Naive thymus-derived CD8-positive, alpha-beta T cell (primary cell): ENCODE data around the gene GALNTL6. TPM values are rescaled to one million over a fixed set of nuclear protein-coding genes. Genes with fewer than 3 reads are reported as not detected.
A peak's percentile ranks its signal among the peaks of the same experiment; 100 is the strongest.

Source experiments
- ATAC-seq, 2 donors: fragments of 150-1000 bp; cut with Tn5 transposase in 1 of 2; sonication (Bioruptor Pico), chemical (Tn5 transposase) in 1 of 2; 1 replicate in 1 of 2; 2 replicates in 1 of 2; pipeline ENCODE4 v1.10.0; 2021; ENCODE audit warnings: mild to moderate bottlenecking in 2 of 2, moderate library complexity in 2 of 2
- POLR2A ChIA-PET: fragments of 350-600 bp; sonication (Branson Sonifier 250); formaldehyde crosslinking; loops from one replicate; lab custom pipeline; 2021; ENCODE audit warnings: antibody characterized with exemption; lab: Charles Lee
- DNase-seq, 10 donors: peaks; one replicate each; pipeline versions ENCODE4 v3.0.0 to v3.0.0-alpha.2; 2020 to 2022
- H3K27ac Mint-ChIP-seq, 10 donors: one replicate each; pipeline ENCODE4 v1.8.0; 2020 to 2022; ENCODE audit warnings: mild to moderate bottlenecking in 10 of 10, mixed read lengths in 10 of 10, moderate library complexity in 4 of 10, inconsistent platforms in 1 of 10
- H3K27me3 Mint-ChIP-seq, 5 donors: one replicate each; pipeline ENCODE4 v1.8.0; 2021 to 2022; ENCODE audit warnings: mixed read lengths in 5 of 5
- H3K36me3 Mint-ChIP-seq, 3 donors: one replicate each; pipeline ENCODE4 v1.8.0; 2020 to 2022; ENCODE audit warnings: mixed read lengths in 3 of 3, mild to moderate bottlenecking in 2 of 3, inconsistent platforms in 1 of 3
- H3K4me1 Mint-ChIP-seq, 4 donors: one replicate each; pipeline ENCODE4 v1.8.0; 2021 to 2022; ENCODE audit warnings: mixed read lengths in 4 of 4
- H3K4me3 Mint-ChIP-seq, 10 donors: one replicate each; pipeline ENCODE4 v1.8.0; 2020 to 2022; ENCODE audit warnings: mild to moderate bottlenecking in 10 of 10, mixed read lengths in 10 of 10, moderate library complexity in 6 of 10, inconsistent platforms in 1 of 10
- H3K9me3 Mint-ChIP-seq, 9 donors: one replicate each; pipeline ENCODE4 v1.8.0; 2020 to 2022; ENCODE audit warnings: mixed read lengths in 9 of 9, mild to moderate bottlenecking in 3 of 9, inconsistent platforms in 1 of 9, moderate library complexity in 1 of 9
- polyA plus RNA-seq, 3 donors: library from polyadenylated mRNA; unstranded; fragments of 300-500 nt; fragmentation: Illumina TruSeq; gene quantifications; one replicate each; pipeline ENCODE4 v1.2.3, GENCODE V29; 2021
- total RNA-seq, 8 experiments: library from RNA in 2 of 8; stranded (reverse) in 2 of 8; gene quantifications; one replicate each; pipeline ENCODE4 v1.2.3 and lab custom pipeline; 2021 to 2026

Gene GALNTL6
- total and polyA plus RNA-seq, 5 experiments from 2014 or later: not detected

GRCh38 chr4:172989984-172990820 is 1177.0 kb downstream of the GALNTL6 start:
- Mint-ChIP-seq H3K4me1 (no peaks in the 10 kb centered on the region), H3K4me3 (no peak overlapping the region), H3K27me3 (peaks cover 0 to 4% (median 0%) of the 10 kb centered on the region in 5 donors), H3K9me3 (peaks cover 0 to 23% (median 8%) of the 10 kb centered on the region in 9 donors), H3K27ac (no peak overlapping the region), H3K36me3 (peaks cover 0 to 16% (median 2%) of the 10 kb centered on the region in 3 donors)
- POLR2A ChIA-PET: no interaction called here
- DNase-seq: no peak
- no peak for ATAC-seq

GRCh38 chr4:172992648-172993378 is 1179.6 kb downstream of the GALNTL6 start:
- H3K27me3 Mint-ChIP-seq: peaks cover 0 to 7% (median 4%) of the 10 kb centered on the region in 5 donors
- ATAC-seq: no peak
- DNase-seq: no peak
- H3K36me3 Mint-ChIP-seq: peaks cover 0 to 14% (median 0%) of the 10 kb centered on the region in 3 donors
- no peak overlapping the region for H3K4me3 Mint-ChIP-seq
- POLR2A ChIA-PET: no interaction called here
- peaks cover 0 to 14% (median 6%) of the 10 kb centered on the region in 9 donors for H3K9me3 Mint-ChIP-seq
- H3K27ac Mint-ChIP-seq: no peak overlapping the region
- H3K4me1 Mint-ChIP-seq: no peaks in the 10 kb centered on the region

GRCh38 chr4:172995161-172995560 is 1182.0 kb downstream of the GALNTL6 start:
- no peak overlapping the region for H3K4me3 Mint-ChIP-seq
- no peak overlapping the region for H3K27ac Mint-ChIP-seq
- DNase-seq (no peak), ATAC-seq (no peak)
- no peaks in the 10 kb centered on the region for H3K9me3 Mint-ChIP-seq
- H3K27me3 Mint-ChIP-seq: peaks cover 0 to 7% (median 6%) of the 10 kb centered on the region in 5 donors
- no peaks in the 10 kb centered on the region for H3K36me3 Mint-ChIP-seq
- H3K4me1 Mint-ChIP-seq: no peaks in the 10 kb centered on the region
- POLR2A ChIA-PET: no interaction called here

DNA sequence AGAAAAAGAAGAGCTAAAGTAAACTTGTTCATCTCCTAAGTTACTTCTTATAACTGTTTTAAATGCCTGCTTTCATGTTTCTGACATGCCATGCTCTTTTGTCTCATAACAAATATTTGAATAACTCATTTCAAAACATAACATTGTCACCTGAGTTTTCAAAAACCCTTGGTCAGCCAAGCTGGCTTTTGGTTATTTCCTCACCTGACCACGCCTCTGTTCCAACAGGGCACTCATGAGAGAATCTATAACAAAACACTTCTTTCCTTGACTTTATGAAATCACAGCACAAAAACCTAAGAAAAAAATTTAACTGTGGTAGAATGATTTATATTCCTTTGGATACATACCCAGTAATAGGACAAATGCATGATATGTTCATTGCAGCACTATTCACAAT is 1182.5 kb downstream of the GALNTL6 start:
- Mint-ChIP-seq H3K36me3 (no peaks in the 10 kb centered on the region), H3K4me1 (no peaks in the 10 kb centered on the region), H3K9me3 (no peaks in the 10 kb centered on the region), H3K27me3 (peaks cover 0 to 7% (median 6%) of the 10 kb centered on the region in 5 donors), H3K27ac (peak overlapping the region in 1 of 10 donors; percentile 35), H3K4me3 (no peak overlapping the region)
- ATAC-seq (no peak), DNase-seq (no peak)
- POLR2A ChIA-PET: no interaction called here

- H3K4me3 Mint-ChIP-seq: no peak overlapping the region
Observed at GRCh38 chr4:172996571-172997216, 1183.5 kb downstream of the GALNTL6 start.

GRCh38 chr4:172997217-172997609 is 1184.0 kb downstream of the GALNTL6 start:
- H3K4me1 Mint-ChIP-seq: no peaks in the 10 kb centered on the region
- no peaks in the 10 kb centered on the region for H3K9me3 Mint-ChIP-seq
- ATAC-seq (no peak), DNase-seq (no peak)
- no peak overlapping the region for H3K27ac Mint-ChIP-seq
- POLR2A ChIA-PET: no interaction called here
- H3K27me3 Mint-ChIP-seq: peaks cover 0 to 9% (median 7%) of the 10 kb centered on the region in 5 donors
- H3K36me3 Mint-ChIP-seq: no peaks in the 10 kb centered on the region
- H3K4me3 Mint-ChIP-seq: no peak overlapping the region

More at GRCh38 chr4:172996571-172997216, 1183.5 kb downstream of the GALNTL6 start:
- H3K27me3 Mint-ChIP-seq: peaks cover 0 to 9% (median 7%) of the 10 kb centered on the region in 5 donors
- no peaks in the 10 kb centered on the region for H3K4me1 Mint-ChIP-seq
- ATAC-seq: no peak
- no peak for DNase-seq
- no peaks in the 10 kb centered on the region for H3K9me3 Mint-ChIP-seq
- POLR2A ChIA-PET: no interaction called here
- H3K36me3 Mint-ChIP-seq: no peaks in the 10 kb centered on the region
- H3K27ac Mint-ChIP-seq: no peak overlapping the region

- no peaks in the 10 kb centered on the region for H3K36me3 Mint-ChIP-seq
- POLR2A ChIA-PET: no interaction called here
- no peaks in the 10 kb centered on the region for H3K4me1 Mint-ChIP-seq
- H3K9me3 Mint-ChIP-seq: no peaks in the 10 kb centered on the region
- H3K27me3 Mint-ChIP-seq: peaks cover 0 to 9% (median 7%) of the 10 kb centered on the region in 5 donors
- no peak overlapping the region for H3K4me3 Mint-ChIP-seq
- DNase-seq (no peak), ATAC-seq (no peak)
- H3K27ac Mint-ChIP-seq: no peak overlapping the region
Observed at GRCh38 chr4:172997856-172998255, 1184.7 kb downstream of the GALNTL6 start.

GRCh38 chr4:172998527-172999469 is 1185.6 kb downstream of the GALNTL6 start:
- H3K27ac Mint-ChIP-seq: peak overlapping the region in 1 of 10 donors; percentile 15
- no peak overlapping the region for H3K4me3 Mint-ChIP-seq
- POLR2A ChIA-PET: interaction anchor here (0.7 kb wide), 1 partner anchor 335 kb away, joined by 3 read pairs; the partner anchor contains the start of gene HMGB2
- no peak for DNase-seq
- H3K36me3 Mint-ChIP-seq: no peaks in the 10 kb centered on the region
- no peak for ATAC-seq
- no peaks in the 10 kb centered on the region for H3K4me1 Mint-ChIP-seq
- no peaks in the 10 kb centered on the region for H3K9me3 Mint-ChIP-seq
- peaks cover 0 to 9% (median 7%) of the 10 kb centered on the region in 5 donors for H3K27me3 Mint-ChIP-seq

DNA sequence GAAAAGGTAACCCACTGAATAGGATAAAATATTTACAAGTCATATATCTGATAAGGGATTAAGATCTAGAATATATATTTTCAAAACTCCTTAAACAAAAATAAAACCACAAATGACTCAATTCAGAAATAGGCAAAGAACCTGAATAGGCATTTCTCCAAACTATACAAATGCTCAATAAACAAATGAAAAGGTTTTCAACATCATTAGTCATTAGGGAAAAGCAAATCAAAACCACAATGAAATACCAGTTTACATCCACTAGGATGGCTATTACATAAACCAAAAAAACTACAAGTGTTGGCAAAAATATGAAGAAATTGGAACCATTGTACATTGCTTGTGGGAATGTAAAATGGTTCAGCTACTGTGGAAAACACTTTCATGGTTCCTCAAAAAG is 1188.4 kb downstream of the GALNTL6 start:
- Mint-ChIP-seq H3K36me3 (no peaks in the 10 kb centered on the region), H3K27ac (no peak overlapping the region), H3K9me3 (no peaks in the 10 kb centered on the region), H3K4me3 (no peak overlapping the region), H3K4me1 (no peaks in the 10 kb centered on the region), H3K27me3 (peaks cover 0 to 5% (median 3%) of the 10 kb centered on the region in 5 donors)
- ATAC-seq: no peak
- POLR2A ChIA-PET: no interaction called here
- no peak for DNase-seq

- DNase-seq: no peak
- POLR2A ChIA-PET: no interaction called here
- no peak overlapping the region for H3K4me3 Mint-ChIP-seq
- H3K27me3 Mint-ChIP-seq: peaks cover 0 to 4% (median 3%) of the 10 kb centered on the region in 5 donors
- H3K36me3 Mint-ChIP-seq: no peaks in the 10 kb centered on the region
- H3K4me1 Mint-ChIP-seq: no peaks in the 10 kb centered on the region
- no peak overlapping the region for H3K27ac Mint-ChIP-seq
- ATAC-seq: no peak
- no peaks in the 10 kb centered on the region for H3K9me3 Mint-ChIP-seq
Observed at GRCh38 chr4:173002830-173003561, 1189.8 kb downstream of the GALNTL6 start.

GRCh38 chr4:173005912-173006633 is 1192.9 kb downstream of the GALNTL6 start:
- H3K4me3 Mint-ChIP-seq: no peak overlapping the region
- no peaks in the 10 kb centered on the region for H3K36me3 Mint-ChIP-seq
- POLR2A ChIA-PET: no interaction called here

More at GRCh38 chr4:173005912-173006633, 1192.9 kb downstream of the GALNTL6 start:
- H3K27me3 Mint-ChIP-seq: peaks cover 0 to 4% (median 2%) of the 10 kb centered on the region in 5 donors
- no peaks in the 10 kb centered on the region for H3K9me3 Mint-ChIP-seq
- no peak for ATAC-seq
- no peaks in the 10 kb centered on the region for H3K4me1 Mint-ChIP-seq
- H3K27ac Mint-ChIP-seq: no peak overlapping the region
- DNase-seq: no peak
